IMR-90 (cell line): ENCODE results near the gene SPAG16. TPM values are rescaled to one million over a fixed set of nuclear protein-coding genes. Genes with fewer than 3 reads are reported as not detected.

ENCODE experiments used
- ATAC-seq: fragments of 200-7000 bp; cut with Tn5 transposase; 2 replicates; pipeline ENCODE4 v1.9.1; 2020; ENCODE audit warnings: low read depth, mild to moderate bottlenecking, moderate library complexity
- BruUV-seq: library from RNA; stranded (reverse); fragments of 400-500 nt; replicated peaks from 2 replicates; lab custom pipeline; 2021; lab: Mats Ljungman, UMichigan
- CTCF ChIA-PET: fragments of 300-600 bp; formaldehyde crosslinking; extraction: SDS; loops from one replicate; lab custom pipeline; 2021; ENCODE audit warnings: antibody characterized with exemption; lab: Yijun Ruan, JAX
- POLR2A ChIA-PET: fragments of 300-600 bp; sonication (Branson Sonifier 250); formaldehyde crosslinking; loops from one replicate; lab custom pipeline; 2022; ENCODE audit warnings: antibody characterized with exemption; ENCODE audit not compliant: unreplicated experiment; lab: Charles Lee
- DNase-seq: peaks from one replicate; pipeline ENCODE4 v3.0.0; 2013
- H2AFZ ChIP-seq: replicated peaks from 2 replicates; pipeline ENCODE3; 2013; ENCODE audit warnings: low read length, mild to moderate bottlenecking; ENCODE audit not compliant: poor library complexity
- H2AK5ac ChIP-seq: 2 replicates; pipeline ENCODE4 v1.6.1; 2013; ENCODE audit warnings: low read depth, low read length, inconsistent platforms
- H2AK9ac ChIP-seq: replicated peaks from 2 replicates; pipeline ENCODE3; 2013; ENCODE audit warnings: mild to moderate bottlenecking, low read depth, low read length, moderate library complexity; ENCODE audit not compliant: poor library complexity
- H2BK120ac ChIP-seq: 2 replicates; pipeline ENCODE4 v1.6.1; 2013; ENCODE audit warnings: low read depth, low read length, inconsistent platforms
- H2BK15ac ChIP-seq: 3 replicates; pipeline ENCODE4 v1.6.1; 2013; ENCODE audit warnings: low read depth, low read length, inconsistent platforms
- H2BK20ac ChIP-seq: 2 replicates; pipeline ENCODE4 v1.6.1; 2013; ENCODE audit warnings: low read depth, mild to moderate bottlenecking, inconsistent platforms, low read length, moderate library complexity
- H2BK5ac ChIP-seq: 2 replicates; pipeline ENCODE4 v1.6.1; 2013; ENCODE audit warnings: mild to moderate bottlenecking, low read depth, low read length, inconsistent platforms; ENCODE audit not compliant: poor library complexity, severe bottlenecking
- H3K14ac ChIP-seq: replicated peaks from 2 replicates; pipeline ENCODE4 v1.6.1; 2013; ENCODE audit warnings: low read depth, low read length, inconsistent platforms
- H3K18ac ChIP-seq: 2 replicates; pipeline ENCODE4 v1.6.1; 2013; ENCODE audit warnings: low read depth, low read length, control low read depth
- H3K23ac ChIP-seq: 2 replicates; pipeline ENCODE4 v1.6.1; 2013; ENCODE audit warnings: low read depth, low read length, inconsistent platforms
- H3K27ac ChIP-seq: 2 replicates; pipeline ENCODE4 v1.5.1; 2013; ENCODE audit warnings: mild to moderate bottlenecking, control low read depth, low read length; ENCODE audit not compliant: insufficient read depth
- H3K27me3 ChIP-seq: 2 replicates; pipeline ENCODE4 v1.6.1; 2013; ENCODE audit warnings: low read length; ENCODE audit not compliant: control insufficient read depth, insufficient read depth
- H3K36me3 ChIP-seq: 2 replicates; pipeline ENCODE4 v1.6.1; 2013; ENCODE audit warnings: low read length, mixed read lengths; ENCODE audit not compliant: control insufficient read depth, insufficient read depth
- H3K4ac ChIP-seq: 2 replicates; pipeline ENCODE4 v1.6.1; 2013; ENCODE audit warnings: low read depth, low read length, inconsistent platforms
- H3K4me1 ChIP-seq: 2 replicates; pipeline ENCODE4 v1.6.1; 2013; ENCODE audit warnings: low read length, mixed read lengths; ENCODE audit not compliant: control insufficient read depth, insufficient read depth
- H3K4me2 ChIP-seq: 2 replicates; pipeline ENCODE4 v1.6.1; 2013; ENCODE audit warnings: low read depth, mild to moderate bottlenecking, control low read depth, low read length, moderate library complexity
- H3K4me3 ChIP-seq: 2 replicates; pipeline ENCODE4 v1.5.1; 2013; ENCODE audit warnings: low read depth, mild to moderate bottlenecking, control low read depth, low read length, moderate library complexity; ENCODE audit not compliant: insufficient read depth
- H3K56ac ChIP-seq: 2 replicates; pipeline ENCODE4 v1.6.1; 2013; ENCODE audit warnings: low read length, inconsistent platforms; ENCODE audit not compliant: insufficient read depth; ENCODE audit errors: extremely low read depth
- H3K79me1 ChIP-seq, 2 experiments: 2 replicates each; pipeline ENCODE4 v1.6.1; 2013; ENCODE audit warnings: low read length in 2 of 2, inconsistent platforms in 1 of 2, low read depth in 1 of 2
- H3K9ac ChIP-seq: 2 replicates; pipeline ENCODE4 v1.6.1; 2013; ENCODE audit warnings: low read depth, low read length, control low read depth
- H3K9me1 ChIP-seq: 2 replicates; pipeline ENCODE4 v1.6.1; 2013; ENCODE audit warnings: low read length, inconsistent platforms; ENCODE audit not compliant: insufficient read depth
- H3K9me3 ChIP-seq: 2 replicates; pipeline ENCODE4 v1.6.1; 2013; ENCODE audit warnings: low read length; ENCODE audit not compliant: control insufficient read depth, insufficient read depth
- H4K20me1 ChIP-seq: 2 replicates; pipeline ENCODE4 v1.6.1; 2013; ENCODE audit warnings: low read length, inconsistent platforms; ENCODE audit not compliant: insufficient read depth
- H4K5ac ChIP-seq: 2 replicates; pipeline ENCODE4 v1.6.1; 2013; ENCODE audit warnings: mild to moderate bottlenecking, low read depth, low read length, control low read depth
- H4K8ac ChIP-seq, 2 experiments: 2 replicates each; pipeline ENCODE4 v1.6.1; 2013; ENCODE audit warnings: low read depth in 2 of 2, low read length in 2 of 2, control low read depth in 1 of 2, inconsistent platforms in 1 of 2
- H4K91ac ChIP-seq: 2 replicates; pipeline ENCODE4 v1.6.1; 2013; ENCODE audit warnings: low read depth, low read length, inconsistent platforms; ENCODE audit not compliant: insufficient read depth
- ELK1 ChIP-seq: fragments of 150-350 bp; IDR thresholded peaks from 2 replicates; pipeline ENCODE4 v1.6.1; 2016; ENCODE audit warnings: low read depth, mild to moderate bottlenecking, low read length, moderate library complexity, borderline replicate concordance
- USF2 ChIP-seq: fragments of 150-350 bp; IDR thresholded peaks from 2 replicates; pipeline ENCODE4 v1.6.1; 2017; ENCODE audit warnings: mild to moderate bottlenecking, antibody characterized with exemption, low read length, low read depth
- WGBS, 2 experiments: methylation state at CpG; one replicate each; pipeline versions ENCODE4 v1.1.5 to v1.1.7; 2013; ENCODE audit warnings: missing lambda C conversion rate in 2 of 2; ENCODE audit not compliant: insufficient read length in 1 of 2; ENCODE audit errors: extremely low coverage in 2 of 2; 5-methylcytosine and 5-hydroxymethylcytosine counted together
- dilution Hi-C: fragments of 300-500 bp; cut with HindIII; formaldehyde crosslinking; loops from one replicate; pipeline ENCODE4 v1.14.3; 2018; ENCODE audit warnings: low sequenced_read_pairs; ENCODE audit not compliant: unreplicated experiment
- in situ Hi-C: fragments of 300-500 bp; cut with MboI; formaldehyde crosslinking; loops from 3 replicates; pipeline ENCODE4 v1.14.3; 2019; ENCODE audit warnings: low sequenced_read_pairs, inconsistent platforms, mixed read lengths
- intact Hi-C: fragments of 100-400 bp; cut with micrococcal nuclease; formaldehyde crosslinking; loops from 2 replicates; pipeline ENCODE4 v1.10.0; 2022
- polyA plus RNA-seq, 3 experiments: library from polyadenylated mRNA; depleted of rRNA; stranded (reverse); fragments of >200 nt; gene quantifications; 2 replicates each; pipeline ENCODE4 v1.2.3, GENCODE V29; 2012; ENCODE audit warnings: low replicate concordance in 1 of 3
- total RNA-seq: library from RNA; depleted of rRNA; stranded (reverse); fragments of >200 nt; gene quantifications from 2 replicates; pipeline ENCODE4 v1.2.3, GENCODE V29; 2012

SPAG16 gene
- total and polyA plus RNA-seq, 2 of the 4 experiments (the other 2 are of a cell fraction) = 7.3 to 13.5 TPM

- Histone ChIP-seq H3K9me3 (no peaks in the 10 kb centered on the region), H2BK5ac (no peak overlapping the region), H3K56ac (no peak overlapping the region), H3K4me2 (no peak overlapping the region), H4K8ac (no peak overlapping the region), H3K9me1 (no peaks in the 10 kb centered on the region), H2AK9ac (no peak overlapping the region), H4K5ac (no peak overlapping the region), H3K27me3 (no peaks in the 10 kb centered on the region), H3K79me1 (no peaks in the 10 kb centered on the region), H2BK15ac (no peak overlapping the region), H3K36me3 (no peaks in the 10 kb centered on the region), H3K14ac (no peak overlapping the region), H4K91ac (no peak overlapping the region), H3K9ac (no peak overlapping the region), H3K27ac (no peak overlapping the region), H3K4me1 (no peaks in the 10 kb centered on the region), H2BK20ac (no peak overlapping the region), H3K23ac (no peak overlapping the region), H3K4ac (no peak overlapping the region), H2BK120ac (no peak overlapping the region), H3K4me3 (no peak overlapping the region), H3K18ac (no peak overlapping the region), H4K20me1 (no peaks in the 10 kb centered on the region), H2AFZ (no peak overlapping the region), H2AK5ac (no peak overlapping the region)
- ChIA-PET CTCF (no interaction called here), POLR2A (no interaction called here)
- ATAC-seq (no peak), DNase-seq (no peak)
- dilution Hi-C loops = no loop called here
- in situ Hi-C loops = no loop called here
- TF ChIP-seq USF2 = no peak
- no peak for TF ChIP-seq ELK1
- WGBS, 2 experiments = 60% methylated on average over 2 of the region's 5 CpGs; no CpG with 5 or more reads in 1 of the 2 experiments
- no TSS peak for BruUV-seq
- intact Hi-C loops = no loop called here
Observed at GRCh38 chr2:214052235-214052634, 768.0 kb downstream of the SPAG16 start.
